HepG2 (cell line): Measurements from ENCODE around the gene PCDHGB2. TPM values are rescaled to one million over a fixed set of nuclear protein-coding genes. Genes with fewer than 3 reads are reported as not detected.

ENCODE experiments used
- CEBPB ChIP-seq: IDR thresholded peaks from 2 replicates; pipeline ENCODE4 v1.6.1; 2011; ENCODE audit warnings: low read depth, low read length, improper control_type of control experiment, borderline replicate concordance
- HNF4A ChIP-seq: sonication (generic); formaldehyde crosslinking; IDR thresholded peaks from 2 replicates; pipeline ENCODE4 v1.4.0; 2020; ENCODE audit warnings: missing genetic modification reagents
- ISL2 ChIP-seq: sonication (generic); formaldehyde crosslinking; IDR thresholded peaks from 2 replicates; pipeline ENCODE4 v1.5.0; 2020; ENCODE audit warnings: missing genetic modification reagents
- KDM5A ChIP-seq: fragments of 200-600 bp; sonication (generic); IDR thresholded peaks from 2 replicates; pipeline ENCODE4 v1.7.0; 2018; ENCODE audit warnings: antibody characterized with exemption, mild to moderate bottlenecking, low read length, borderline replicate concordance
- NCOA2 ChIP-seq: sonication (generic); formaldehyde crosslinking; IDR thresholded peaks from 2 replicates; pipeline ENCODE4 v1.8.0; 2022; ENCODE audit warnings: inconsistent platforms
- NCOA5 ChIP-seq: sonication (generic); formaldehyde crosslinking; IDR thresholded peaks from 2 replicates; pipeline ENCODE4 v1.4.0; 2020; ENCODE audit warnings: missing genetic modification reagents
- PCBP1 ChIP-seq: fragments of 200-400 bp; formaldehyde crosslinking; IDR thresholded peaks from 2 replicates; pipeline ENCODE4 v1.6.1; 2017; ENCODE audit warnings: mild to moderate bottlenecking, low read depth, low read length, borderline replicate concordance
- PHF5A ChIP-seq: IDR thresholded peaks from one replicate; pipeline ENCODE4 v1.6.1; 2018; ENCODE audit warnings: low read depth, missing genetic modification reagents; ENCODE audit not compliant: unreplicated experiment
- RBM39 ChIP-seq: fragments of 200-400 bp; formaldehyde crosslinking; IDR thresholded peaks from one replicate; pipeline ENCODE4 v1.6.1; 2018; ENCODE audit warnings: antibody characterized with exemption, mild to moderate bottlenecking, low read depth, low read length; ENCODE audit not compliant: poor library complexity, severe bottlenecking
- REPIN1 ChIP-seq: sonication (generic); formaldehyde crosslinking; IDR thresholded peaks from 2 replicates; pipeline ENCODE4 v1.8.0; 2022; ENCODE audit warnings: missing genetic modification reagents, low read depth, mild to moderate bottlenecking, borderline replicate concordance
- RNF219 ChIP-seq: sonication (generic); formaldehyde crosslinking; IDR thresholded peaks from 2 replicates; pipeline ENCODE4 v1.5.0; 2020; ENCODE audit warnings: mild to moderate bottlenecking, missing genetic modification reagents
- ZBTB25 ChIP-seq: IDR thresholded peaks from 2 replicates; pipeline ENCODE4 v1.6.1; 2018; ENCODE audit warnings: missing genetic modification reagents
- ZFP41 ChIP-seq: sonication (generic); formaldehyde crosslinking; IDR thresholded peaks from 2 replicates; pipeline ENCODE4 v1.4.0; 2020; ENCODE audit warnings: mild to moderate bottlenecking, missing genetic modification reagents, borderline replicate concordance
- ZNF143 ChIP-seq: sonication (generic); formaldehyde crosslinking; IDR thresholded peaks from 2 replicates; pipeline ENCODE4 v1.4.0; 2020; ENCODE audit warnings: missing genetic modification reagents
- ZNF205 ChIP-seq: IDR thresholded peaks from 2 replicates; pipeline ENCODE4 v1.6.1; 2018; ENCODE audit warnings: missing biosample characterization, missing genetic modification reagents
- ZSCAN22 ChIP-seq: sonication (generic); formaldehyde crosslinking; IDR thresholded peaks from 2 replicates; pipeline ENCODE4 v1.4.0; 2020; ENCODE audit warnings: mild to moderate bottlenecking, missing genetic modification reagents
- ZSCAN9 ChIP-seq: IDR thresholded peaks from 2 replicates; pipeline ENCODE4 v1.6.1; 2016; ENCODE audit warnings: borderline replicate concordance
- polyA plus RNA-seq, 8 experiments: library from polyadenylated mRNA; depleted of rRNA in 3 of 8; stranded (reverse) in 7 of 8; unstranded in 1 of 8; fragments of >200 nt; fragmentation: Illumina TruSeq in 4 of 8; extraction: Trizol in 4 of 8; gene quantifications; 2 replicates each; pipeline versions ENCODE4 v1.2.1 to v1.2.3, GENCODE V29; 2011 to 2016; ENCODE audit warnings: low read depth in 4 of 8, missing spikeins in 1 of 8, mixed read lengths in 1 of 8; ENCODE audit not compliant: insufficient read depth in 1 of 8
- total RNA-seq, 5 experiments: library from RNA; depleted of rRNA; stranded (reverse); fragments of >200 nt; fragmentation: Illumina TruSeq; extraction: Trizol; gene quantifications; 2 replicates each; pipeline ENCODE4 v1.2.3, GENCODE V29; 2016; ENCODE audit warnings: low read depth in 1 of 5
- TF ChIP-seq, protein P1 (sequence below): sonication (generic); formaldehyde crosslinking; IDR thresholded peaks from 2 replicates; pipeline ENCODE4 v1.4.0; 2020; ENCODE audit warnings: mild to moderate bottlenecking, missing genetic modification reagents, borderline replicate concordance
- TF ChIP-seq, protein P2 (sequence below): sonication (generic); formaldehyde crosslinking; IDR thresholded peaks from 2 replicates; pipeline ENCODE4 v1.4.0; 2020; ENCODE audit warnings: missing genetic modification reagents

PCDHGB2 gene
- total and polyA plus RNA-seq, 2 of the 13 experiments (the other 11 are each of a cell fraction or from before 2014, with no cell fraction given) = 0.64 to 0.82 TPM

- TF ChIP-seq REPIN1 (CRISPR knock-in tag) (peak; percentile 76), HNF4A (CRISPR knock-in tag) (no peak), ZNF205 (CRISPR knock-in tag) (no peak), PHF5A (CRISPR knock-in tag) (no peak), ZSCAN9 (peak; percentile 6; the same call in 1 of the 2 replicates), RBM39 (peak; percentile 63), CEBPB (no peak), NCOA2 (CRISPR knock-in tag) (no peak; the same call in 1 of the 2 replicates), ISL2 (CRISPR knock-in tag) (peak; percentile 44), ZFP41 (CRISPR knock-in tag) (no peak), ZSCAN22 (CRISPR knock-in tag) (no peak), NCOA5 (CRISPR knock-in tag) (no peak), RNF219 (CRISPR knock-in tag) (no peak), ZNF143 (no peak; the same call in 1 of the 2 replicates), KDM5A (no peak), ZBTB25 (CRISPR knock-in tag) (no peak; the same call in 1 of the 2 replicates), PCBP1 (0 out of 2 replicates have a peak, but pooled peaks have one; percentile 53)
- TF ChIP-seq, protein P1, sequence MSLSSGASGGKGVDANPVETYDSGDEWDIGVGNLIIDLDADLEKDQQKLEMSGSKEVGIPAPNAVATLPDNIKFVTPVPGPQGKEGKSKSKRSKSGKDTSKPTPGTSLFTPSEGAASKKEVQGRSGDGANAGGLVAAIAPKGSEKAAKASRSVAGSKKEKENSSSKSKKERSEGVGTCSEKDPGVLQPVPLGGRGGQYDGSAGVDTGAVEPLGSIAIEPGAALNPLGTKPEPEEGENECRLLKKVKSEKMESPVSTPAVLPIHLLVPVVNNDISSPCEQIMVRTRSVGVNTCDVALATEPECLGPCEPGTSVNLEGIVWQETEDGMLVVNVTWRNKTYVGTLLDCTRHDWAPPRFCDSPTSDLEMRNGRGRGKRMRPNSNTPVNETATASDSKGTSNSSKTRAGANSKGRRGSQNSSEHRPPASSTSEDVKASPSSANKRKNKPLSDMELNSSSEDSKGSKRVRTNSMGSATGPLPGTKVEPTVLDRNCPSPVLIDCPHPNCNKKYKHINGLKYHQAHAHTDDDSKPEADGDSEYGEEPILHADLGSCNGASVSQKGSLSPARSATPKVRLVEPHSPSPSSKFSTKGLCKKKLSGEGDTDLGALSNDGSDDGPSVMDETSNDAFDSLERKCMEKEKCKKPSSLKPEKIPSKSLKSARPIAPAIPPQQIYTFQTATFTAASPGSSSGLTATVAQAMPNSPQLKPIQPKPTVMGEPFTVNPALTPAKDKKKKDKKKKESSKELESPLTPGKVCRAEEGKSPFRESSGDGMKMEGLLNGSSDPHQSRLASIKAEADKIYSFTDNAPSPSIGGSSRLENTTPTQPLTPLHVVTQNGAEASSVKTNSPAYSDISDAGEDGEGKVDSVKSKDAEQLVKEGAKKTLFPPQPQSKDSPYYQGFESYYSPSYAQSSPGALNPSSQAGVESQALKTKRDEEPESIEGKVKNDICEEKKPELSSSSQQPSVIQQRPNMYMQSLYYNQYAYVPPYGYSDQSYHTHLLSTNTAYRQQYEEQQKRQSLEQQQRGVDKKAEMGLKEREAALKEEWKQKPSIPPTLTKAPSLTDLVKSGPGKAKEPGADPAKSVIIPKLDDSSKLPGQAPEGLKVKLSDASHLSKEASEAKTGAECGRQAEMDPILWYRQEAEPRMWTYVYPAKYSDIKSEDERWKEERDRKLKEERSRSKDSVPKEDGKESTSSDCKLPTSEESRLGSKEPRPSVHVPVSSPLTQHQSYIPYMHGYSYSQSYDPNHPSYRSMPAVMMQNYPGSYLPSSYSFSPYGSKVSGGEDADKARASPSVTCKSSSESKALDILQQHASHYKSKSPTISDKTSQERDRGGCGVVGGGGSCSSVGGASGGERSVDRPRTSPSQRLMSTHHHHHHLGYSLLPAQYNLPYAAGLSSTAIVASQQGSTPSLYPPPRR (CRISPR knock-in tag) = no peak
- TF ChIP-seq, protein P2, sequence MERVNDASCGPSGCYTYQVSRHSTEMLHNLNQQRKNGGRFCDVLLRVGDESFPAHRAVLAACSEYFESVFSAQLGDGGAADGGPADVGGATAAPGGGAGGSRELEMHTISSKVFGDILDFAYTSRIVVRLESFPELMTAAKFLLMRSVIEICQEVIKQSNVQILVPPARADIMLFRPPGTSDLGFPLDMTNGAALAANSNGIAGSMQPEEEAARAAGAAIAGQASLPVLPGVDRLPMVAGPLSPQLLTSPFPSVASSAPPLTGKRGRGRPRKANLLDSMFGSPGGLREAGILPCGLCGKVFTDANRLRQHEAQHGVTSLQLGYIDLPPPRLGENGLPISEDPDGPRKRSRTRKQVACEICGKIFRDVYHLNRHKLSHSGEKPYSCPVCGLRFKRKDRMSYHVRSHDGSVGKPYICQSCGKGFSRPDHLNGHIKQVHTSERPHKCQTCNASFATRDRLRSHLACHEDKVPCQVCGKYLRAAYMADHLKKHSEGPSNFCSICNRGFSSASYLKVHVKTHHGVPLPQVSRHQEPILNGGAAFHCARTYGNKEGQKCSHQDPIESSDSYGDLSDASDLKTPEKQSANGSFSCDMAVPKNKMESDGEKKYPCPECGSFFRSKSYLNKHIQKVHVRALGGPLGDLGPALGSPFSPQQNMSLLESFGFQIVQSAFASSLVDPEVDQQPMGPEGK (CRISPR knock-in tag) = no peak
Measured at GRCh38 chr5:141320225-141321169, 39.3 kb upstream of the PCDHGB2 start, which contains the start of gene TAF7 (continued).
